CD4-positive, alpha-beta T cell treated with Interferon alpha-2 for 1 hour (primary cell): ENCODE data around the gene FIGNL1.
"Not testable (repeated sequence)": the region's sequence is repeated elsewhere in the genome, so short reads cannot be mapped to it uniquely, and the experiment has no call there.

Source experiments
- DNase-seq, 2 donors: peaks; one replicate each; pipeline ENCODE4 v3.0.0-alpha.2; 2020 to 2022

The FIGNL1 gene

GRCh38 chr7:50470250-50471163 lies 20.4 kb upstream of the FIGNL1 start:
- DNase-seq = no peak

DNA sequence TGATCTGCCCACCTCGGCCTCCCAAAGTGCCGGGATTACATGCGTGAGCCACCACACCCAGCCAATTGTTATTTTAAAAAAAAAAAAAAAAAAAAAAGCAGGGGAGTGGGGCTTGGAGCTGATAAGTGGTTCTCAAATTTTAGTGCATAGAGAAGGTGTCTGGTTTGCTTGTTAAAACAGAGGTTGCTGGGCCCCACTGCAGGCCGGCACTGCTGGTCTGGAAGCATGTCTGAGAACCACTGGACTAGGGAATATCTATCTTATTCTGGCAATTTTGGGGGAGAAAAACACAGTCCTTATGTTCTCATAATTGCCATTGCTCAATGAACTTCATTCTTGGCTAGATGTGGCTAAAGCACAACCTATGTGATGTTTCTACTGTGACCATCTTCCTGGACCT lies 19.0 kb upstream of the FIGNL1 start:
- no peak for DNase-seq

DNA sequence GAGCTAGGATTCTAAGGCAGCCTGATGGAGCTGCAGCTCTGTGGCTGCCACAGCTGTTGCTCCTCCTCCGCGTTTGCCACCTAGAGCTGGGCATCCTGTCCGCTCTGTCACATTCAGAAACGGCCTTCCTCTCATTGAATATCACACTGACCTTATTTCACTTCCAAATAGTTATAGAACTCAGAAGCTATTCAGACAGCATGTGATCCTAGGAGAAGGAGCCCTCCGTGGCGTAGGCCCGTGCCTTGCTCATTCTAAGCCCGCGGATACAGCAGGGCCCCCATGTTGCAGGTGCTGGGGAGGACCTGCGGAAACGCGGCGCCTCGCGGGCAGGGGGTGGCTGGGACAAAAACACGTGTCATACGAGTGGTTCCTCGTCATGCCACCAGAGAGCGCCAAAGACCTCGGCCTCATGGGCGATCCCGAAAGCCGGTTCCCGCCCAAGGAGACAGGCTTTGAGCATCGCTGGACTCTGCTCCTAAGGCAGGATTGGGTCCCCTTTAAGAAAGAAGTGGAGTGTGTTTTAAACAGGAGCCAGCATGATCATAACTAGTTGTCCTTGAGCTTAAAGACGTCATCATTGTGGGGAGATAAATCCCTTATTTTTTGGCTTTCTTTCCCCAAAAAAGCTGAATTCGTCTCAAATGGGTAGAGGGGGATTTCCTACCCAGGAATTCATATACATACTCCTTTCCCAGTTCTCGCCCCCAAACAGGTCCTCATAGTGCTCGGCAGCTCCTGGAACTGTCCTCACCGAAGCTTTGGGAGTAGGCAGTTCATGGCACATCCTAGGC lies 17.9 kb upstream of the FIGNL1 start:
- peak; percentile 70 to 80 for DNase-seq

GRCh38 chr7:50466815-50467585 lies 16.9 kb upstream of the FIGNL1 start:
- no peak for DNase-seq

DNA sequence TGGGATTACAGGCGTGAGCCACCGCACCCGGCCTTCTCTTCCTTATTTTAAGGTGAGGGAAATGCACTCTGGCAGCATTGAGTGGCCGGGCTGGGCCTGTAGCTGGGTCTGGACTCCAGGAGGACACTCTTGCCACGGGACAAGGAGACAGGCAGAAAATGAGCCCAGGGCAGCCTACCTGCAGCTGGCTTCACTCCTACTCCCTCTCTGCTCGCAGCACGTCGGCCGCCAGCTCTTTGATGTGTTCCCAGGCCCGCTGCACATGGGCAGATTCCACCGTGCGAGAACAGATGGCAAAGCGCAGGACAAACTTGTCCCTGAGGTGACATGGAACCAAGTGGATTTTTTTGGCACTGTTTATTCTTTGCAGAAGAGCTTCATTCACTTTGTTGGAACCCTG lies 12.9 kb upstream of the FIGNL1 start:
- no peak for DNase-seq

- no peak for DNase-seq
Observed at GRCh38 chr7:50462361-50462760, 12.2 kb upstream of the FIGNL1 start.

DNA sequence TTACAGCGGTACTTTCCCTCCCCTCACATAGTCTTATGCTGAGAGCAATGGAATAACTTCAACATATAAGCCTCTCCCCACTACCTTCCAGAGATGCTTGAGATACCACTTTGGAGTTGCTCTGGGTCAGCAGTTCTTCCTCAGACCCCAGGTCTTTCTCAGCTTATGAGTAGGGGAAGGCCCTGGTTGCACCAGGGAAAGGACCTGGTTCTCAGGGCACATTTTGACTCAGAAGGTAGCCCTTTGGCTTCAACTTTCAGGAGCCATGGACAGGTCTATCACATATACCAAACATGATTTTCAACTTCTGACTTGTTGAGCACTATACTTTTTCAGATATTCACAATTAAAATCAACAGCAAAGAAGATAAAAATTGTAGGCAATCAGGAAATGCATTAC lies 11.5 kb upstream of the FIGNL1 start:
- DNase-seq = no peak

- DNase-seq = not testable (repeated sequence)
Observed at GRCh38 chr7:50459183-50459582, 9.0 kb upstream of the FIGNL1 start.

DNA sequence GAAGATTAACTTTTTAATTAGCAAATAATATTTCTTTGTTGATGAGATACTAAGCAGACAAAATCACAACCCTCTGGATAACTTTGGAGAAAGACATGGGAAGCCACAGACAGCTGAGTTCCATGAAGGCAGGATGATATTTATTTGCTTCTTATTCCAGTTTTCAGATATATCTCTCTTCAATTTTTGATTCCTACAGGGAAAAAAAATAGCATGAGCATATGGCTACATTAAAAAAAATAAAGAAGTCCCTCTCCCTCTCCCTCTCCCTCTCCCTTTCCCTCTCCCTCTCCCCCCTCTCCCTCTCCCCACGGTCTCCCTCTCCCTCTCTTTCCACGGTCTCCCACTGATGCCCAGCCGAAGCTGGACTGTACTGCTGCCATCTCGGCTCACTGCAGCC lies 8.5 kb upstream of the FIGNL1 start:
- DNase-seq = not testable (repeated sequence)

- no peak for DNase-seq
Observed at GRCh38 chr7:50456371-50457123, 6.4 kb upstream of the FIGNL1 start.

GRCh38 chr7:50455658-50456057 lies 5.5 kb upstream of the FIGNL1 start:
- DNase-seq = no peak

DNA sequence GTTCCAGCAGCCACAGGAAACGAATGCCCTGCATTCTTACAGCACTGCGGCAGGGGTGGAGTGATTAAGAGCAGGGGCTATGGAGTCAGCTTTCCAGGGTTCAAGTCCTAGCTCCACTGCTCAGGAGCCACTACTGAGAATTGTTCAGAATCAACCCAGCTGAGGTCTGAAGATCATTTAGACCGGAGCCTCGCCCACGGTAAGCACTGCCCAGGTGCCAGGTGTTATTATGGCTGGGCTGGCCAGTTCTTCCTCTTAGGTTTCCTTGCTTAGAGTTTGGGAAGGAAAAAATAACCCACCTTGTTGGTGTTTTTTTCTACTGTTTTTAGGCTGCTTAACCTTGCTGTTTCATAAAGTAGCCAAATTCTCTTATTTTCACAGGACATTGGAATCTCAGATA lies 4.8 kb upstream of the FIGNL1 start:
- no peak for DNase-seq

DNA sequence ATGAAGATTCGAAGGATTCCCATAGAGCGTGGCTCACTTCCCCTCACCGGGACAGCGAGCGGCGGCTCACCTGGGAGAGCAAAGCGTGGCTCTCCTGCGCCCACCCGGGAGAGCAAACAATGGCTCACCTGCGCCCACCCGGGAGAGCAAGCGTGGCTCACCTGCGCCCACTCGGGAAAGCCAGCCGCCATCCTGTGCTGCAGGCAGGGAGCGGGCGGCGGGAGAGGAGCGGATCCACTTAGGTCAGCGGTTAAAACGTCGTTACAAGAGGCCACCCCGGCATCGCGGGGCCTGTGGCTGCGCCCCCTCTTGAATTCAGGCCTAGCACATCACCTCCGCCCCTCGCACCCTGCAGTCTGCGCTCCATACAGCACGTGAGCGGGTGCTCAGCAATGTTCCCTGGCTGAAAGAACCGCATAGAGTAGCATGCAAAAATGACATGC lies 461 bp upstream of the FIGNL1 start:
- DNase-seq = peak in 1 of 2 donors; percentile 33

- no peak for DNase-seq
Observed at GRCh38 chr7:50449501-50449880, 659 bp downstream of the FIGNL1 start.

DNA sequence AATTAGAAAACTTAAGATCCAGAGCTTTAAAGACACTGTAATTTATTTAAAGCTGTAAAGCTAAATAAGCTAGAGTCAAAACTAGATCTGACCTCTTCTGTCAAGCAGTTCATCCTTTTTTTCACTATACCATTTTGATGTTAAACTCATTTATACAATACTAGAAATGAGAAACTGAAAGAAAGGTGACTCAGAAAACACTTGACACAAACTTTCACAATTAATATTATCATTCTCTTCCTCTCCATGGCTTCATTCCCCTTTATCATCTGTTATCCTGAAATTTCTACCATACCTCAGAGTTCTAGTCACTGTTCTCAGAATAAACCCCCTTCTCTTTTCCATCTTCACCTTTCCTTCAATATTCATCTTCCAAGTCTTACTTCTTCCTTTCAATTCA lies 1.3 kb downstream of the FIGNL1 start:
- DNase-seq = no peak

GRCh38 chr7:50446542-50446960 lies 3.6 kb downstream of the FIGNL1 start:
- DNase-seq = no peak

DNA sequence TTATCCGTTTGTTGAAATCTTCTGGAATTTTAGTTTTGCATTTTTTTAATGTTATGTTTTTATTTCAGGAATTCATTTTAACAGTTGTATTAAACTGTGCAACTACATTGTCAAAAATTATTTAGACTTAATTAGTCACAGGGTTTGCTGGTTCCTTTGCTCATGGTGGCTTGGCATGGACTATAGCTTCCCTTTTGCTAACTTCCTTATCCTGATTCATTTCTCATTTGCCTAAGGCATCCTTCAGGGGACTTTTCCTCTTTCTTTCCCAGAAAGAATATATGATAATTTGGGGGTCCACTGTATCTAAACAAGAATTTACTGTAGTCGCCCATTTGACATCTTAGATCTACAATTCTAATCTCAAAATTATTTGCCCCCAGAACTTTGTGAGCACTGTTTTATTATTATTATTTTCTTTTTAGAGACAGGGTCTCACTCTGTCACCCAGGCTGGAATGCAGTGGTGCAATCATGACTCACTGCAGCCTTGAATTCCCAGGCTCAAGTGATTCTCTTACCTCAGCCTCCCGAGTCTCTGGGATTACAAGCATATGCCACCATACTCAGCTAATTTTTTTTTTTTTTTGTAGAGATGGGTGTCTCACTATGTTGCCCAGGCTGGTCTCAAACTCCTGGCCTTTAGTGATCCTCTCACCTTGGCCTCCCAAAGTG lies 13.9 kb downstream of the FIGNL1 start:
- no peak for DNase-seq

GRCh38 chr7:50431722-50432305 lies 18.3 kb downstream of the FIGNL1 start:
- DNase-seq = no peak

- no peak for DNase-seq
Observed at GRCh38 chr7:50431316-50431715, 18.8 kb downstream of the FIGNL1 start.

GRCh38 chr7:50428911-50429310 lies 21.2 kb downstream of the FIGNL1 start:
- DNase-seq = no peak

DNA sequence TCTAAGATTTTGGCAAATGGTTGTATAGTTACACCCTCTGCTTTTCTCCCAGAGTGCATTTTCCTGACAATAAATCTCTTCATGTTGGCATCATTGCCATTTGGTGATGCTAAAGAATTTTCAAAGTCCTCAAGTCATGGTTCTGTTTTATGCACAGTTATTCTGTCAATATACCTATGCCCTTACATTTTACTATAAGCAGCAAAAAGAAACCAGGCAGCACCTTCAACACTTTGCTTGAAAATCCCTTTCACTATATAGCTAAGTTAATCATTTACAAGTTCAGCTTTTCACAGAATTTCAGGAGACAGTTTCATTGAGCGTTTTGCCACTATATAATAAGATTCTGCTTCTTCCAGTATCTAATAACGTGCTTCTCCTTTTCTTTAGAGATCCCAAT lies 22.6 kb downstream of the FIGNL1 start:
- no peak for DNase-seq
